Transverse colon (tissue), 4 donors: ENCODE data around the gene TBATA. TPM values are rescaled to one million over a fixed set of nuclear protein-coding genes. Genes with fewer than 3 reads are reported as not detected.

Source experiments
- DNase-seq: peaks from one replicate; pipeline ENCODE4 v3.0.0-alpha.2; 2019
- H3K27ac ChIP-seq, 4 donors: fragments of 200-600 bp; sonication (generic); 2 replicates each; pipeline ENCODE4 v1.5.1; 2016 to 2018; ENCODE audit warnings: inconsistent platforms in 4 of 4
- H3K27me3 ChIP-seq: fragments of 200-600 bp; sonication (generic); 2 replicates; pipeline ENCODE4 v1.5.1; 2017; ENCODE audit warnings: inconsistent platforms
- H3K36me3 ChIP-seq, 4 donors: fragments of 200-600 bp; sonication (generic); 2 replicates each; pipeline ENCODE4 v1.5.1; 2017 to 2019; ENCODE audit warnings: inconsistent platforms in 4 of 4
- H3K4me1 ChIP-seq, 4 donors: fragments of 200-600 bp; sonication (generic); 2 replicates each; pipeline ENCODE4 v1.5.1; 2017 to 2020; ENCODE audit warnings: inconsistent platforms in 4 of 4
- H3K4me3 ChIP-seq, 4 donors: fragments of 200-600 bp; sonication (generic); 1 replicate in 1 of 4; 2 replicates in 3 of 4; pipeline versions ENCODE4 v1.5.1 to v1.6.1; 2017 to 2019; ENCODE audit warnings: inconsistent platforms in 4 of 4
- H3K9me3 ChIP-seq, 2 donors: fragments of 200-600 bp; sonication (generic); 2 replicates each; pipeline ENCODE4 v1.5.1; 2017 to 2019; ENCODE audit warnings: inconsistent platforms in 2 of 2
- CTCF ChIP-seq, 5 experiments: fragments of 200-600 bp in 3 of 5; fragments of 450-650 bp in 2 of 5; sonication (generic) in 3 of 5; IDR thresholded peaks; 1 replicate in 2 of 5; 2 replicates in 3 of 5; pipeline ENCODE4 v1.5.1; 2016 to 2017; ENCODE audit warnings: antibody characterized with exemption in 5 of 5, inconsistent platforms in 3 of 5, mild to moderate bottlenecking in 2 of 5, moderate library complexity in 1 of 5
- EP300 ChIP-seq: sonication (generic); formaldehyde crosslinking; IDR thresholded peaks from one replicate; pipeline ENCODE4 v1.6.1; 2017; ENCODE audit warnings: antibody characterized with exemption, low read depth
- POLR2A ChIP-seq: fragments of 450-650 bp; IDR thresholded peaks from one replicate; pipeline ENCODE4 v1.6.1; 2016; ENCODE audit warnings: antibody characterized with exemption, mild to moderate bottlenecking, moderate library complexity
- POLR2AphosphoS5 ChIP-seq, 3 donors: sonication (generic); formaldehyde crosslinking; IDR thresholded peaks; one replicate each; pipeline ENCODE4 v1.6.1; 2016; ENCODE audit warnings: antibody characterized with exemption in 3 of 3
- WGBS, 2 donors: methylation state at CpG; one replicate each; pipeline ENCODE4 v1.1.5; 2018; ENCODE audit warnings: low coverage in 1 of 2; 5-methylcytosine and 5-hydroxymethylcytosine counted together
- in situ Hi-C, 4 donors: fragments of 200-750 bp; cut with MboI; loops; one replicate each; pipeline versions ENCODE4 v1.15.0 to v1.15.1; 2017; ENCODE audit warnings: low sequenced_read_pairs in 3 of 4, low pct_ligation_motif_present in 1 of 4, low pct_unique_long_range_greater_than_20kb in 1 of 4
- intact Hi-C: fragments of 100-400 bp; cut with DNase I; formaldehyde crosslinking; loops from one replicate; pipeline ENCODE4 v1.15.1; 2023; ENCODE audit warnings: low total_unique reads
- small RNA-seq, 4 donors: library from RNA; depleted of rRNA; stranded (forward); fragments of <200 nt; gene quantifications; one replicate each; pipeline ENCODE3, GENCODE V24; 2016
- total RNA-seq, 4 donors: library from RNA; depleted of rRNA; stranded (reverse); fragments of >200 nt; gene quantifications; one replicate each; pipeline ENCODE4 v1.1.0, GENCODE V29; 2016

Gene TBATA
- total RNA-seq, 4 donors from 2014 or later: not detected

- intact Hi-C loops (no loop called here), in situ Hi-C loops (no loop called here)
- DNase-seq: no peak
- Histone ChIP-seq H3K27me3 (no peaks in the 10 kb centered on the region), H3K4me3 (no peak overlapping the region), H3K9me3 (no peaks in the 10 kb centered on the region), H3K4me1 (no peaks in the 10 kb centered on the region), H3K27ac (no peak overlapping the region), H3K36me3 (no peaks in the 10 kb centered on the region)
- 74 to 91% methylated on average over 3 to 4 of the region's 4 CpGs for WGBS, 2 donors
- TF ChIP-seq CTCF (IDR thresholded peaks at IDR 0.05) (no peak), POLR2AphosphoS5 (IDR thresholded peaks at IDR 0.05) (no peak), EP300 (no peak), POLR2A (no peak)
Observed at GRCh38 chr10:70722820-70723424, 62.3 kb downstream of the TBATA start.

Small RNAs within 50 kb of the gene (small RNA-seq; reads per million reads assigned to genes)
- gene RPS26P40: 0 reads per million in 4 donors

Other genes starting within 250 kb of the TBATA start
- gene PRF1, start 182.6 kb downstream of the TBATA start, total RNA-seq: 10 to 100 TPM in 1 of 4 donors, 1 to 10 TPM in 2, under 1 TPM in 1; 0.80 to 12.7 (median 6.0) TPM
- gene ADAMTS14, start 112.9 kb downstream of the TBATA start, total RNA-seq: 1 to 10 TPM in 2 of 4 donors, under 1 TPM in 2; 0.95 to 3.8 (median 1.4) TPM
- 10 to 100 TPM; 24.9 to 65.4 (median 61.3) TPM for gene SGPL1, start 30.6 kb upstream of the TBATA start, total RNA-seq
- gene PCBD1, start 103.2 kb upstream of the TBATA start, total RNA-seq: 10 to 100 TPM; 21.7 to 69.6 (median 44.8) TPM